ENCODE results near the gene ABCB10. TPM values are rescaled to one million over a fixed set of nuclear protein-coding genes. Genes with fewer than 3 reads are reported as not detected.

The ABCB10 gene
- total RNA-seq, 1 experiment from 2014 or later: 13.8 TPM

- no peaks in the 10 kb centered on the region for H4K20me1 ChIP-seq (ENCODE audit: control insufficient read depth, insufficient read depth, insufficient read length)
- no peak overlapping the region for H4K5ac ChIP-seq (ENCODE audit: insufficient read length, low read depth, low read length)
- H3K56ac ChIP-seq (ENCODE audit: insufficient read length, low read depth, low read length): no peak overlapping the region
- H3K4me1 Mint-ChIP-seq: peaks cover 11 to 17% of the 10 kb centered on the region in 2 experiments
- H3K23ac ChIP-seq (ENCODE audit: insufficient read length, low read depth, low read length): no peak overlapping the region
- no peak overlapping the region for H2BK12ac ChIP-seq (ENCODE audit: insufficient read length, low read depth, low read length)
- TF ChIP-seq CTCF (conservative IDR thresholded peaks at IDR 0.05): no peak
- no peaks in the 10 kb centered on the region for H3K23me2 ChIP-seq (ENCODE audit: insufficient read length, low read depth, low read length, poor library complexity, severe bottlenecking)
- no peak for DNase-seq
- H3K79me1 ChIP-seq (ENCODE audit: insufficient read depth, low read depth, low read length, poor library complexity, severe bottlenecking): no peaks in the 10 kb centered on the region
- no peaks in the 10 kb centered on the region for H3K9me3 Mint-ChIP-seq
- H3T11ph ChIP-seq (ENCODE audit: low read length): no peak overlapping the region
- H2AK5ac ChIP-seq (ENCODE audit: insufficient read length, low read length): no peak overlapping the region
- H2BK15ac ChIP-seq (ENCODE audit: low read depth, low read length): no peak overlapping the region
- no peaks in the 10 kb centered on the region for H3K27me3 ChIP-seq (ENCODE audit: insufficient read depth, low read length)
- no peak overlapping the region for H4K91ac ChIP-seq (ENCODE audit: insufficient read length, low read depth, low read length)
- no peaks in the 10 kb centered on the region for H3K27me3 Mint-ChIP-seq (ENCODE audit: low read depth)
- no peak overlapping the region for H3K14ac ChIP-seq (ENCODE audit: insufficient read depth, low read length)
- no peaks in the 10 kb centered on the region; the same call in 1 of the 2 replicates for H3K4me1 ChIP-seq (ENCODE audit: insufficient read depth, low read length)
- no peaks in the 10 kb centered on the region for H3K79me2 ChIP-seq (ENCODE audit: insufficient read depth, low read length)
- no peaks in the 10 kb centered on the region for H3K36me3 Mint-ChIP-seq (ENCODE audit: insufficient read depth in 1 of 3, low read depth in 3 of 3)
- no peak overlapping the region for H3K27ac Mint-ChIP-seq
- no peak overlapping the region for H3K9ac ChIP-seq (ENCODE audit: extremely low read depth, insufficient read length, low read length)
- H2BK20ac ChIP-seq (ENCODE audit: low read depth, low read length, poor library complexity, severe bottlenecking): no peak overlapping the region
- H3K4me2 ChIP-seq (ENCODE audit: insufficient read depth, insufficient read length, low read length): no peak overlapping the region
- no peak overlapping the region for H3K18ac ChIP-seq (ENCODE audit: insufficient read length, low read depth, low read length)
- H2AFZ ChIP-seq (ENCODE audit: low read length): no peak overlapping the region
- WGBS (ENCODE audit: extremely low coverage, insufficient read length, low lambda C conversion rate): no CpG with 5 or more reads among the region's 6 CpGs
- H2BK120ac ChIP-seq (ENCODE audit: low read depth, low read length, poor library complexity, severe bottlenecking): no peak overlapping the region
- H4K8ac ChIP-seq (replicated peaks; ENCODE audit: insufficient read length, low read depth, low read length): no peak overlapping the region
- H2BK5ac ChIP-seq (ENCODE audit: insufficient read length, low read length): no peak overlapping the region
- H3K4ac ChIP-seq (ENCODE audit: low read depth, low read length): no peak overlapping the region
- no peak overlapping the region for H3K4me3 Mint-ChIP-seq
- no peaks in the 10 kb centered on the region for H3K9me3 ChIP-seq (ENCODE audit: control insufficient read depth, low read depth, low read length)
- H3K27ac ChIP-seq (ENCODE audit: insufficient read length, low read depth, low read length): no peak overlapping the region
Observed at GRCh38 chr1:229574679-229575442, 16.4 kb upstream of the ABCB10 start.

Data from H9 (cell line).